WTC11 (cell line): Measurements from ENCODE around the gene C9orf72.

Experiments used
- NR2C2 ChIP-seq: sonication (generic); formaldehyde crosslinking; IDR thresholded peaks from 2 replicates; pipeline ENCODE4 v1.8.0; 2022; ENCODE audit warnings: mild to moderate bottlenecking, missing genetic modification reagents
- SOX15 ChIP-seq: fragments of 250-450 bp; sonication (Bioruptor Pico); IDR thresholded peaks from 2 replicates; pipeline ENCODE4 v1.9.0; 2021; ENCODE audit warnings: mild to moderate bottlenecking
- TF ChIP-seq, protein P1 (sequence below): fragments of 200-600 bp; IDR thresholded peaks from 2 replicates; pipeline ENCODE4 v1.8.0; 2022; ENCODE audit warnings: antibody characterized with exemption

DNA sequence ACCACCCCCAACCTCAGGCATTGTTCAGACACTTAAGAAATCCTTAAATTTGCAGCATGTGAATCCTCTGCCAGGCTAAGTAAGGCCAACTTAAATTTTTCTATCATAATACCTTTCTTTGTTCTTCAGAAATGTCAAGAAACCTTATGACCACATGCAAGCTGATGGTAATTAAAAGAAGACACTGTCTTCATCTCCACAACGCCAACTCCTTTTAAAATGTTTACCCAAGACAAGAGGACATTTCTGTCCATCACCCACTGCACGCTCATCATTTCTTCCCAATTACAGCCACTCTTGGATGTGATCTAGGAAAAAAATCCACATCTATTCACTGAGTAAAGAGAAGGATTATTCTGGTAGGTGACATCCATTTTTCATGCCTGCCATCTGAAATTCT, 55.3 kb downstream of the C9orf72 start:
- TF ChIP-seq, protein P1, sequence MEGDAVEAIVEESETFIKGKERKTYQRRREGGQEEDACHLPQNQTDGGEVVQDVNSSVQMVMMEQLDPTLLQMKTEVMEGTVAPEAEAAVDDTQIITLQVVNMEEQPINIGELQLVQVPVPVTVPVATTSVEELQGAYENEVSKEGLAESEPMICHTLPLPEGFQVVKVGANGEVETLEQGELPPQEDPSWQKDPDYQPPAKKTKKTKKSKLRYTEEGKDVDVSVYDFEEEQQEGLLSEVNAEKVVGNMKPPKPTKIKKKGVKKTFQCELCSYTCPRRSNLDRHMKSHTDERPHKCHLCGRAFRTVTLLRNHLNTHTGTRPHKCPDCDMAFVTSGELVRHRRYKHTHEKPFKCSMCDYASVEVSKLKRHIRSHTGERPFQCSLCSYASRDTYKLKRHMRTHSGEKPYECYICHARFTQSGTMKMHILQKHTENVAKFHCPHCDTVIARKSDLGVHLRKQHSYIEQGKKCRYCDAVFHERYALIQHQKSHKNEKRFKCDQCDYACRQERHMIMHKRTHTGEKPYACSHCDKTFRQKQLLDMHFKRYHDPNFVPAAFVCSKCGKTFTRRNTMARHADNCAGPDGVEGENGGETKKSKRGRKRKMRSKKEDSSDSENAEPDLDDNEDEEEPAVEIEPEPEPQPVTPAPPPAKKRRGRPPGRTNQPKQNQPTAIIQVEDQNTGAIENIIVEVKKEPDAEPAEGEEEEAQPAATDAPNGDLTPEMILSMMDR = no peak
- TF ChIP-seq SOX15 (CRISPR knock-in tag) (no peak), NR2C2 (CRISPR knock-in tag) (no peak)
